ENCODE measurements around the gene DNAJB11.

- no peak for TF ChIP-seq GATA2 (IDR thresholded peaks at IDR 0.05; ENCODE audit: low read depth, low read length)
- TF ChIP-seq GATA3 (IDR thresholded peaks at IDR 0.05; ENCODE audit: low read depth, low read length): no peak
Observed at GRCh38 chr3:186582541-186582940, 12.0 kb downstream of the DNAJB11 start.
